ENCODE data around the gene TPRG1.

DNA sequence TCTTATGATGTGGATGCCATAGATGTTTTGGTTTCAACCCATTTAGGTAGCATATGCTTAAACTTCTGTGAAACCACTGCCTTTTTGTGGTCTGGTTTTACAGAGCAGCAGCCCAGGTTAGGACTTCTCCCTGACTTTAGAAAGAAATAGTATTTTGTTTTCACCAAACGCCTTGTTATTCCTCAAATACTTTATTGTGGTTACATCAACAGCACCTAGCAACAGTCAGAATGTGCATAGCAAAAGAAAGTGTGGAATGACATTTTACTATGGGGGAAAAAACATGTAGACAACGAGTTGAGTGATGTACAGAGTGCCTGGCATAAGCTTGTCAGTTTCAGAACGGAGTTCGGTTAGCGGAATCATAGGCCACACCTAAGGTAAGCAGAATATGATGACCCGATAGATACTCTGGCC, 159.2 kb downstream of the TPRG1 start:
- TF ChIP-seq, protein P1, sequence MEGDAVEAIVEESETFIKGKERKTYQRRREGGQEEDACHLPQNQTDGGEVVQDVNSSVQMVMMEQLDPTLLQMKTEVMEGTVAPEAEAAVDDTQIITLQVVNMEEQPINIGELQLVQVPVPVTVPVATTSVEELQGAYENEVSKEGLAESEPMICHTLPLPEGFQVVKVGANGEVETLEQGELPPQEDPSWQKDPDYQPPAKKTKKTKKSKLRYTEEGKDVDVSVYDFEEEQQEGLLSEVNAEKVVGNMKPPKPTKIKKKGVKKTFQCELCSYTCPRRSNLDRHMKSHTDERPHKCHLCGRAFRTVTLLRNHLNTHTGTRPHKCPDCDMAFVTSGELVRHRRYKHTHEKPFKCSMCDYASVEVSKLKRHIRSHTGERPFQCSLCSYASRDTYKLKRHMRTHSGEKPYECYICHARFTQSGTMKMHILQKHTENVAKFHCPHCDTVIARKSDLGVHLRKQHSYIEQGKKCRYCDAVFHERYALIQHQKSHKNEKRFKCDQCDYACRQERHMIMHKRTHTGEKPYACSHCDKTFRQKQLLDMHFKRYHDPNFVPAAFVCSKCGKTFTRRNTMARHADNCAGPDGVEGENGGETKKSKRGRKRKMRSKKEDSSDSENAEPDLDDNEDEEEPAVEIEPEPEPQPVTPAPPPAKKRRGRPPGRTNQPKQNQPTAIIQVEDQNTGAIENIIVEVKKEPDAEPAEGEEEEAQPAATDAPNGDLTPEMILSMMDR (IDR thresholded peaks at IDR 0.05), result no peak
- no peak for TF ChIP-seq POLR2A (IDR thresholded peaks at IDR 0.05)
- TF ChIP-seq EP300 (IDR thresholded peaks at IDR 0.05), result no peak
